Ishikawa (cell line): ENCODE measurements around the gene CDC42BPG.

ENCODE experiments used
- CEBPB ChIP-seq: IDR thresholded peaks from 2 replicates; pipeline ENCODE4 v1.6.1; 2012
- EGR1 ChIP-seq: IDR thresholded peaks from 2 replicates; pipeline ENCODE4 v1.6.1; 2012
- EP300 ChIP-seq: IDR thresholded peaks from 2 replicates; pipeline ENCODE4 v1.6.1; 2012; ENCODE audit warnings: borderline replicate concordance
- MAX ChIP-seq: IDR thresholded peaks from 2 replicates; pipeline ENCODE4 v1.6.1; 2012
- NFIC ChIP-seq: IDR thresholded peaks from 2 replicates; pipeline ENCODE4 v1.6.1; 2012
- RAD21 ChIP-seq: IDR thresholded peaks from 2 replicates; pipeline ENCODE4 v1.6.1; 2012; ENCODE audit warnings: low read depth
- REST ChIP-seq: IDR thresholded peaks from 2 replicates; pipeline ENCODE4 v1.6.1; 2012; ENCODE audit warnings: low read depth, mild to moderate bottlenecking
- TAF1 ChIP-seq: IDR thresholded peaks from 2 replicates; pipeline ENCODE4 v1.6.1; 2012; ENCODE audit warnings: low read depth, mild to moderate bottlenecking
- TEAD4 ChIP-seq: IDR thresholded peaks from 2 replicates; pipeline ENCODE4 v1.6.1; 2012
- USF1 ChIP-seq: IDR thresholded peaks from 2 replicates; pipeline ENCODE4 v1.6.1; 2012
- YY1 ChIP-seq: IDR thresholded peaks from 2 replicates; pipeline ENCODE4 v1.6.1; 2012; ENCODE audit warnings: low read depth

GRCh38 chr11:64837887-64838351 is 6.5 kb downstream of the CDC42BPG start:
- TF ChIP-seq EGR1 (no peak), EP300 (no peak), REST (no peak), TAF1 (no peak), RAD21 (no peak), MAX (no peak), TEAD4 (no peak), CEBPB (no peak), YY1 (no peak), NFIC (no peak), USF1 (no peak)
